ENCODE measurements around the gene COL4A2.

GRCh38 chr13:110390567-110390966 lies 83.5 kb downstream of the COL4A2 start:
- TF ChIP-seq POLR2A (IDR thresholded peaks at IDR 0.05; ENCODE audit: low read depth) (no peak), CTCF (IDR thresholded peaks at IDR 0.05) (no peak)

All from esophagus muscularis mucosa (tissue), 3 donors.